HG03095 (cell line): Measurements from ENCODE around the gene ZNF200.
"Not testable (repeated sequence)": the region's sequence is repeated elsewhere in the genome, so short reads cannot be mapped to it uniquely, and the experiment has no call there.

Source experiments
- ATAC-seq: cut with Tn5 transposase; IDR thresholded peaks from one replicate; pipeline ENCODE4 v1.9.1; 2021; ENCODE audit warnings: moderate library complexity; ENCODE audit not compliant: unreplicated experiment

The ZNF200 gene

DNA sequence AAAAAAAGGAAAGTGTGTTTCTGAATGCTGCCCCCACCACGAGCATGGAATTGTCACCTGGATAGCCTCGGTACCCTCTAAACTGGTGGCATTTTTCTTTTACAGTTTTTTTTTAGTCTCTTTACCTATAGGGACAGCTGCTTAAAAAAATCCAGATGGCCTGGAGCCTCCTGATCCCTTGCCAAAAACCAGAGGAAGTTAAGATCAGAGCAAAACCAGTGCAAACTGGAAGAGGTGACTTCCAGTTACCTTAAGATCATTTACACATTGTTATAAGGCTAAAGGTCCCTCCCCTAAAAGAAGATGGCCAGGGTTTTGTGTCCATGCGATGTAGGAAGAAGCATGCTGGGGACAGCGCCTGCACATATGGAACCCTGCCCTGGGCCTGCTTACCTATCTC, 18.0 kb upstream of the ZNF200 start:
- no peak for ATAC-seq

DNA sequence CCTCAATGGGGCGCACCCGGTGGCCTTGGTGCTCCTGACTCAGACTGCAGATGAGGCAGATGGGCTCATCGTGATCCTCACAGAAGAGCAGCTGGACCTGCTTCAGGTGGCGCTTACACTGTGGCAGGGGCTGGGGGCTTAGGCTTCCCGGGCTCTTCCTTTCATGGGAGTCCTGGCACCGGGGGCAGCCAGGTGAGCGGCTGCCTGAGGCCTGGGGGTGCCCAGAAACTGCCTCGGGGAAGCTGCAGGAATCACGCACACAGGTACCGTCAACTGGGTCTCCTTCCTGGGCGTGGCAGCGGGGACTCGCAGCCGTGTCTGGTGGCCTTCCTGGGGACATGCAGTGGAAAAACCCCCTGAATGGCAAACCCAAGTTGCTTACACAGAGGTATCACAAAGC, 14.5 kb upstream of the ZNF200 start:
- ATAC-seq, result no peak

DNA sequence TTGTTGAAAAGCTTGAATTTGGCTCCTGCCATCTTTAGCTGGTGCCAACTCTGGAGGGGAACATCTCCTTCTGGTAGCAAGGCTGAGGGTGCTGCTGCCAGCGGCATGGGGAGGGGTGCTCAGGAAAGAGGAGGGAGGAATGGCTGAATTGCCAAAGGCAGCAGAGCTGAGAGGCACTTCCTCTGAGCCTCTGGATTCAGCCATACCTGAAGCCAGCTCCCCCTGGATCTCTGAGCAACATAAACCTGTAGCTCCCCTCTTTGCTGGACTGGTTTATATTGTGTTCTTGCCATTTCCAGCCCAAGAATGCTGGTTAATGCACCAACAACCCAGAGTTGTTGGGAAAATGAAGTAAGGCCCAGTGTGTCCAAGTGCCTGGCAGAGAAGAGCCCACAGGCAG, 14.1 kb upstream of the ZNF200 start:
- ATAC-seq, result no peak

DNA sequence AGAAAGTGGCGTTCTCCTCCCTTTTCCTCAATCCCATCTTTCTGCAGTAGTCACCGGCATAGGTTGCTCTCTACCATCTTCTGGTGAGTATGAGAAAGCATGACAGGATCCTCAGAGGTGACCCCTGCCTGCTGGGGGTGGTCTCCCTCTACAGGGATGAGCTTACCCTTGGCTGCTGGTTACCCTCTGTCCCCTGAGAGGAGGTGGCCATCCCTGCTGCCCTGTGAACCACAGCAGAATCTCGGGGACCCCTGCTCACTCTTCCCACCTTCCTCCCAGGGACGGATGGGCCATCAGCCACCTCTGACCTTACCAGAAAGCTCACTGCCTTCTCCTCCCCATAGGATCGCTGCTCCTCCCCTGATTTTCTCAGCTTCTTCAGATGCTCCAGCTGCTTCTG, 13.6 kb upstream of the ZNF200 start:
- no peak for ATAC-seq

DNA sequence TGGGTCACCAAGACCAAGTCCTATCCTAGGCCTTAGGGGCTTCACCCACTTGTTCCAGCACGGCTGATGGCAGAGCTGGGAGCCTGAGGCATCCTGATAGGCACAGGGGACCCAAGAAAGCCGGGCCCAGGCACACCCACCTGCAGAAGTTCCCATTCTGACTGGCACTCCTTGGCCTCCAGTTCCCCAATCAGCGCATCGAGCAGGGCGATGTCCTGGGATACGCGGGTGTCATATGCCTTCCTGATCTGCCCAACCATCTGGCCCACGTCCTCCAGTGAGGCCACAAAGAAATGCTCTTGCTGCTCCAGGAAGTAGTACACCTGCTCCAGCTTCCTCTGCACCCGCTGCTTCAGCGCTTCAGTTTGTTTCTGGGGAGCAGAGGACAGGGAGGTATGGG, 11.9 kb upstream of the ZNF200 start:
- no peak for ATAC-seq

DNA sequence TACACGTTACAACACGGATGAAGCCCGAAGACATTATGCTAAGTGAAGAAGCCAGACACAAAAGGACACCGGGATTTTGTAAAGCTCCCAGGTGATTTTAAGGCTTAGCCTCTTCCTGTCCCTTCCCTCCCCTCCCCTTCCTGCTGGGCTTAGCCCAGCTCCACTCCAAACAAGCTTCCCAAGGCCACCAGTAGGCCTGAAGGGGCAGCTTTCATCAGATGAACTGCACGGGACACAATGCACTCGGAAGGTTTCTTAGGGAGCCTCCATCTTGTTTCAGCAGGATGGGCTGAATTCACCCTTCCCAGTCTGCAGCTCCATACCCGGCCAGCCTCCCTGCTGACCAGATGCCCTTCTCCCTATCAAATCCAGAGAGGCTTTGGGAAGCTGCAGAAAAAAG, 11.0 kb upstream of the ZNF200 start:
- ATAC-seq, result no peak

DNA sequence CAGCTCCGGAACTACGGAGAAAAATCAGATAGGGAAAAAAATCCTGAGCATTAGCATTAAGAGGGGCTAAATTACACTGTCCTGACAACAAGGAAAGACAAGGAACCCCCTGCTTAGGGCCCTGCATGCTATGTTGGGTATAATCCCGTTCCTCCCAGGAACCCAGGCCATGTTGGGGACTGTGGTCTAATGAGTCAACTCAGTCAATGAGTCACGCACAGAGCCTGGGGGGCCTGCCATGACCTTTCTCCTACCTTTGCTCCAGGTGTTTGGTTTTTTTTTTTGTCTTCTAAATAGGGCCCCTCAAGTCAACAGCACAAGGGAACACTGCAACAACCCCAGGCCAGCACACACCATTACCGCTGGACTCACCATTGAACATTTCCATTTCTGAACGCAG, 8.9 kb upstream of the ZNF200 start:
- ATAC-seq, result no peak

DNA sequence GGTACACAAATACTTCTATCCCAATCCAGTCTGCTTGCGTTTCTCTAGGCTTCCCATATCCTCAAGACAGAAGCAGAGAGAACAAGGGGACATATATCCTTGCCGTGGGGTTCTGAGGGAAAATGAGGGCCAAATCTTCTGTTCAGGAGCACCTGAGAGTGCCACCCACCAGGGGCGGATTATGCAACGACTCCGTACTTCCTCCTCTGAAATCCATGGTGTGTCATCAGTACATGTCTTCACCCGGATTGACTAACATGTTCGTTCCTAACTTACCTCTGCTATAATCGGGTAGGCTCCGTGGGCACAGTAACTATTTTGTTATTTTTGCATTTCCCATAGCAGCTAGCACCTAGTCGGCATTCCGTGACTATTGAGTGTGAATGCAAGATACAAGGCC, 7.8 kb upstream of the ZNF200 start:
- ATAC-seq, result no peak

DNA sequence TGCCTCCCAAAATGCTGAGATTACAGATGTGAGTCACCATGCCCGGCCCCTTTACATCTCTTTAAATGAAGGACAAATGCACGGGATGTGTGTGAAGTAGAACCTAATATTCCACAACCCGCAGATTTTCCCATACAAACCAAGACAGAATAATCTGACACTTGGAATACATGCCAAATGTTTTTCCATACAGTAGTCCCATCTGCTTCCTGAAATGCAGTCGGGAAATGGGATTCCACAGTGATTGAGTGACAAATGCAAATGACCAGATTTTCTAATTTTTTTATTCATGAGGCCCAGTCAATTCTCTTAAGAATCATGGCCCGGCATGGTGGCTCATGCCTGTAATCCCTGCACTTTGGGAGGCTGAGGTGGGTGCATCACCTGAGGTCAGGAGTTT, 6.8 kb upstream of the ZNF200 start:
- no peak for ATAC-seq

DNA sequence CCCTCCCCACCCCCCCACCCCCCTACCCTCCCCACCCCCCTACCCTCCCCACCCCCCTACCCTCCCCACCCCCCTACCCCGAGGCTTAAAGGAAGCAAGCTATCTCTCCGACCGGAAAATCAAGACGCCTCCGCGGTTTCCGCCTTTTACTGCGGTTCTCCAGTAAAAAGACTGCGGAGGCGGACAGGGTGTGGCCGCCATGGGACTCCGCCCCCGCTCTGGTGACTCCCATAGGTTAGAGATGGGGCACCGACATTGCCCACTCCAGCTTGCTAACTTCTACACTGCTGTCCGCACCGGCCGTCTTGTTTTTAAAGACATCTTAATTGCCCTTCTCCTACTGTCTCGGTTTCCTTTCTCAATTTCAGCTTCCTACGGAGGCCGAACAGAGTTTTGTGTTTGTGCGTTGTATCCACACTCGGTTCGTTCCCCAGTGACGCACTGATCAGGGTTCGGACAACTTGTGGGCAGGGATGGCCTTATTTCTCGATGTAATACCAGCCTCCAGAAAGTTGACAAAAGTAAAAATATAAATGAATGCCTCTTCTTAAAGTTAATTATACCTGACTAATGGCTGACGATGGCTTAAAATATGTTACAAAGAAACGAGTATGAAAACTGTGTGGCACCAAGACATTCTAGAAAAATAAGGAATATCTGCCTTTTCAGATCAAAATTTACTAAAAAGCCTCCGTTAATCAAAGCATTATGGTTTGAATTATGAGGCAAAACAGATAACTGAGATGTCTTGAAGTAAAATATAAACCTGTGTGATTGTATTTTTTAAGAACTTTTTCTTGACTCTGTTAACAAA, 1.1 kb upstream of the ZNF200 start:
- ATAC-seq, result no peak

DNA sequence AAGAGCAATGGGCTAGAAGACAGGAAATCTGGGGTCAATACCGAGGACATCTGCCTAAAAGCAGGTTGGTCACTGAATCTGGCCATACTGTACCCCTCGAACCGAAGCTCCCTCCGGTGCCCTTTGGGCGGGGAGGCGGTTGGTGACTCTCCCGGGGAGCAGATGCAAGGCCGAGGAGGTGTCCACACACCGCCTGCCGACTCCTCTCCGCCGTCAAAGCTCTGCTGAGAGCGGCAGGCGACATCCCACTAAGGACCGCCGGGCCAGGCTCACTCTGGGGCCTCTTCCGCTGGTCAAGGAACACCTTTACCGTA, 458 bp downstream of the ZNF200 start:
- no peak for ATAC-seq

DNA sequence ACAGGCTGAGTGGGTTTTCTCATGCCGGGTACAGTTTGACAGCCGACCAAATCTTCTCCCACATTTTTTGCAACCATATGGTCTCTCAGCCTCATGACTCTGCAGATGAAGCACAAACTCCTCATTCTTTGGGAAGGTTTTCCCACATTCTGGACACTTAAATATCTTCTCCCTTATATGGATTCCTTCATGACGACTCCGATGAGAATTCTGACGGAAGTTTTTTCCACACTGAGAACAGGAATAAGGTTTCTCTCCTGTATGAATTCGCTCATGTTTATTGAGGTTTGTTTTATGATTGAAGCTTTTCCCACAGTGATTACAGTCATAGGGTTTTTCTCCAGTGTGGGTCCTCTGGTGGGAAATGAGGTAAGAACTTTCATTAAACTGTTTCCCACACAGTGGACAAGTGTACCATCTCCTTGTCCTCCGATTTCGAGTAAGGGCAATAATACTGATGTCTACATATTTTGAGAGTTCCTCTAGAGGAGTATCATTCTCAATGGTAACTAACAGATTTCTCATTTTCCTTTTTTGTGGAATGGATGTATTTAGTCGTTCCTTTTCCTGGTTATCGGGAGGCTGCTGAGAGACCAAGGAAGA, 10.9 kb downstream of the ZNF200 start:
- ATAC-seq, result no peak

DNA sequence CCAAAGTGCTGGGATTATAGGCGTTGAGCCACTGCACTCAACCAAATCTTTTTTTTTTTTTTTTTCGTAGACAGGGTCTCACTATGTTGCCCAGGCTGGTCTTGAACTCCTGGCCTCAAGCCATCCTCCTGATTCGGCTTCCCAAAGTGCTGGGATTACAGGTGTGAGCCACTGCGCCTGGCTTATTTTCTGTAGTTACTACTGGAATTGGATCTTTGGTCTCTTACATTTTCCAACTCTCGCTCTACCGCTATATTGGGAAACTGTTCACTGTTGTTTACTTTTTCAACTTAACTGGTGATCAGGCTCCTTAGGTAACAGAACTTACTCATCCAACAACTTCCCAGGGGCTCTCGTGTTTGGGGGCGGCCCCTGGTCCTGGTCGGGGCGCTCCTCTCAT, 14.1 kb downstream of the ZNF200 start:
- no peak for ATAC-seq

DNA sequence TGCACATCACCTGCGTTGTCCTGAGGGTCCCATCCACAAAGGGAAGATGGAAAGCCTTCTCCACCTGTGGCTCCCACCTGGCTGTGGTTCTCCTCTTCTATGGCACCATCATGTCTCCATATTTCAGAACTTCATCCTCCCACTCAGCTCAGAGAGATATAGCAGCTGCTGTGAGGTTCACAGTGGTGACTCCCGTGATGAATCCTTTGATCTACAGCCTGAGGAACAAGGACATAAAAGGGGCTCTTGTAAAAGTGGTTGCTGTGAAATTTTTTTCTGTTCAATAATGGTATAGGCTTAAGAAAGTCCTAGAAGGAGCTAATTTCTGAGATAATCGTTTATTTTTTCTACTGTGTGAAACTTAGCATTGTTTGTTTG, 18.7 kb downstream of the ZNF200 start:
- no peak for ATAC-seq

DNA sequence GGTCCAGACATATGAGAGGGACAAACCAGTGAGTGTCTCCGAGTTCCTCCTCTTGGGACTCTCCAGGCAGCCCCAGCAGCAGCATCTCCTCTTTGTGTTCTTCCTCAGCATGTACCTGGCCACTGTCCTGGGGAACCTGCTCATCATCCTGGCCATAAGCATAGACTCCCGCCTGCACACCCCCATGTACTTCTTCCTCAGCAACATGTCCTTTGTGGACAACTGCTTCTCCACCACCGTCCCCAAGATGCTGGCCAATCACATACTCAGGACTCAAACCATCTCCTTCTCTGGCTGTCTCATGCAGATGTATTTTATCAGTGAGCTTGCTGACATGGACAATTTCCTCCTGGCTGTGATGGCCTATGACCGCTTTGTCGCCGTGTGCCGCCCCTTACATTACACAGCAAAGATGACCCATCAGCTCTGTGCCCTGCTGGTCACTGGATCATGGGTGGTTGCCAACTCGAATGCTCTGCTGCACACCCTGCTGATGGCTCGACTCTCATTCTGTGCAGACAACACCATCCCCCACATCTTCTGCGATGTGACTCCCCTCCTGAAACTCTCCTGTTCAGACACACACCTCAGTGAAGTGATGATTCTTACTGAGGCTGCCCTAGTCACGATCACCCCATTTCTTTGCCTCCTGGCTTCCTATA, 19.2 kb downstream of the ZNF200 start:
- ATAC-seq, result no peak

DNA sequence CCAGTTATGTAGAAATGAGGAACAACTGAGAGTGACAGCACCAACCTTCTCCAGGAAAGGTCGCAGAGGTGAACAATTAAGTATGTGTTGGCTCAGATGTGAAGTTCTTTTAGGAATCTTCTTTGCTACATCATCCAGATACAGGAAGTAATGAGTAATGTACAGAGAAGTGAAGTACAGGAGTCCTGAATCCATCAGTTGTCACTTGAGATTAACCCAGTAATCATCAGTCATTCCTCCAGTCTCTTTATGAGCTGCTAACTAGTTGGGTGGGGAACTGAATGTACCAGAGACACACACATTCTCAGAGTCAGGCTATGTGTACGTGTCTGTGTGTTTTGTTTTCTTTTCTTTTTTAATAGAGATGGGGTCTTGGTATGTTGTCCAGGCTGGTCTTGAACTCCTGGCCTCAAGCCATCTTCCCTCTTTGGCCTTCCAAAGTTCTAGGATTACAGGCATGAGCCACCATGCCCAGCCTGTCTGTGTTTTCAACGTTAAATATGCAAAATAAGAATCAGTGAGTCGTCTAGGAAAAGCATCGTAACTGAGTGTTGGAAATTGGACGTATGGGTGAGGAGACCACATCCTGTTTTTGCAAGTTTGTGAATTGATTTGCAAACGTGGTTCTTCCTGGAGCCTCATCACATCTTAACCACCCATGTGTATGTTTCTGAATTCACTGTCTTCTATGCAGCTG, 19.9 kb downstream of the ZNF200 start:
- no peak for ATAC-seq

DNA sequence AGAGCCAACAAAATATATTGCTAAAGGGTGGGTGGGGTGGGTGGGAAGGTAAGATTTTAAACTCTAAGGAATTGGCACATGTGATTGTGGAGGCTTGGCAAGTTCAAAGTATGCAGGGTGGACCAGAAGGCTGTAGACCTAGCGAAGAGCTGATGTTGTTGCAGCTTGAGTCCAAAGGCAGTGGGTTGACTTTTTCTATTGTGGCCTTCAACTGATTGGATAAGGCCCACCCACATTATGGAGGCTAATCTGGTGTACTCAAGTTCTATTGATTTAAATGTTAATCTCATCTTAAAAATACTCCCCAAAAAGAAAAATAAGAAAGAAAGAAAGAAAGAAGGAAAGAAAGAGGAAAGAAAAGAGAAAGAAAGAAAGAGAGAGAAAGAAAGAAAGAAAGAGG, 22.4 kb downstream of the ZNF200 start:
- no peak for ATAC-seq

DNA sequence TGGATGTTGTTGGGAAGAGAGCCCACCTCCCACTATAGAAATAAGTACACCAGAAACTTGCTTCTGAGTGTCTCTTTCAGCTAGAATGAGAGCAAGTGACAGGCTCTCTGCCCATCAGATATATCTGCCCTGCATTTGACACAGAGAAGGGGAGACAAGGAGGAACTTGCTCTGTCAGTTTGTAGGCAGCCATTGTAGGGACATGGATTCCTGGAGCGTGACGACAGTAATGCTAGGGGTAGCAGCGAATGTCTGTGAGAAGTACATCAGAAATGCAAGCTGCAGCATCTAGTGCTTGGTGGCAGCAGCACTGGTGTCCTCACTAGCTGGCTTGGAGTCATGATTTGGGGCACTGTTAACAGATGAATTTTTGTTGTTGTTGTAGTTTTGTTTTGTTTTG, 23.0 kb downstream of the ZNF200 start:
- ATAC-seq, result no peak

DNA sequence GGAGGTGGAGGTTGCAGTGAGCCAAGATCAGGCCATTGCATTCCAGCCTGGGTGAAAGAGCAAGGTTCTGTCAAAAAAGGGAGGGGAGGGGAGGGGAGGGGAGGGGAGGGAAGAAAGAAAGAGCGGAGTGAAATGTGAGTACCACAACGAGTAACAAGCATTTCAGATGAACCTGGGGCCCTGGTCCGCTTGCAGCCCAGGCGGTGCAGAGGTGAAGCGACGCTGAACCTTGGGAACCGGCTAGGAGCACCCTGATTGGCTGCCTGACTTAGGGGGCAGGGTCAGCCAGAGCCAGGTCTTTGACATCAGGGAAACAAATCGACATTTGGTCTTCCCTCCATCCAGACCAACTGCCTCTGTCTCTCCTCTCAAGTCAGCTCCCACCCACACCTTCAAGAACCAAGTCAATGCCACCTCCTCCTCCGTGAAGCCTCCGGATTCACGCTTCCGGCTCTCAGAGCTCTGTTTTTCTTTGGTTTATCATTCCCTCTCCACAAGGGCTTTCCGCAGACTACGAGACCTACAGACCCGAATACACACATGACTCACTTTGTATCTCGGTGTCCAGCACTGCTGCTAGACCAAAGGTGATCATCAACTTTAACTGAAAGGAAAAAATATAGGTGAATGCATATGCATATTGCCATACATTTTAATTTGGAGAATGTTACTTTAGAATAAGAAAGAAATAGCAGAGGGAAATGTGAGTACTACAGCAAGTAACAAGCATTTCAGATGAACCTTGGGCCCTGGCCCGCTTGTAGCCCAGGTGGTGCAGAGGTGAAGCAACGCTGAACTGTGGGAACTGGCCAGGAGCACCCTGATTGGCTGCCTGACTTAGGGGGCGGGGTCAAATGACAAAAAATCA, 27.6 kb downstream of the ZNF200 start:
- ATAC-seq, result no peak

DNA sequence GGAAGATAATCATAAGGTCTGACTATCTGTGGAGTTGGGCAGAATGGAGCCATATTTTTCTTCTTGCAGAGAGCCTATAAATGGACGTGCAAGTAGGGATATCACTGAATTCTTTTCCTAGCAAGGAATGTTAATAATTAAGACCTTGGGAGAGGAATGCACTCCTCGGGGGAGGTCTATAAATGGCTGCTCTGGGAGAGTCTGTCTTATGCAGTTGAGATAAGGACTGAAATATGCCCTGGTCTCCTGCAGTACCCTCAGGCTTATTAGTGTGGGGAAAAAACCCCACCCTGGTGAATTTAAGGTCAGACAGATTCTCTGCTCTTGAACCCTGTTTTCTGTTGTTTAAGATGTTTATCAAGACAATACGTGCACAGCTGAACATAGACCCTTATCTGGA, 29.0 kb downstream of the ZNF200 start:
- not testable (repeated sequence) for ATAC-seq

DNA sequence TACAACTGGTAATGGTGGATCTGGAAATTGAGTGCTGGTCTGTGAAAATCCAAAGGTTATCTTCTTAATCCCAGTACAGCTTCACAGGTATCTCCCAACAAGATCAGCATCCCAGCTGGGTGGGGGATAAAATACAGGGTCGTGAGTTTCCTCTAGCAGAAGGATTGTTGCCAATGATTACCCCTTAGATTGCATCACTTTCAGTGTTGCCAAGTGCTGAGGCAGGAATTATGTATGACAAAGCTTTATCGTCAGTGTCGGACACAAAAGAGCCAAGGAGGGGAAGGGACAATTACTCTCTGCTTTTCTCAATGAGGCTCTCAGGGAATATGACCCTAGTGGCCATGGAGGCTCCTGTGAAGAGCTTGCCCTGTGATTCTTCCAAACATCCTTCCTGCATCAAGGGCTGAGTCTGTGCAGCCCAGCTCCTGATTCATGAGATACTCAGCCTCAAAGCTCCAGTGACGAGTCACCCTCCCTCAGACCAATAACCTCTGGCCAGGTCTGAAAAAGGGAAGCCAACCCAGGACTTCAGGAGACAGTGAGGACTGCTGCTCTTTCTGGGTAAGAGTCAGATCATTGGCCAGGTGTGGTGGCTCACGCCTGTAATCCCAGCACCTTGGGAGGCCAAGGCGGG, 31.9 kb downstream of the ZNF200 start:
- no peak for ATAC-seq
